GM12878 (cell line): ENCODE results near the gene IMMP2L. TPM values are rescaled to one million over a fixed set of nuclear protein-coding genes. Genes with fewer than 3 reads are reported as not detected.

Experiments used
- ATAC-seq: fragments of 200-7000 bp; cut with Tn5 transposase; 3 replicates; pipeline ENCODE4 v1.9.1; 2020; ENCODE audit warnings: mild to moderate bottlenecking, moderate library complexity
- BruUV-seq: library from RNA; stranded (reverse); fragments of 400-500 nt; replicated peaks from 2 replicates; lab custom pipeline; 2021; lab: Mats Ljungman, UMichigan
- CTCF ChIA-PET: fragments of 300-600 bp; sonication (Branson Sonifier 250); formaldehyde crosslinking; extraction: SDS; loops from one replicate; lab custom pipeline; 2021; ENCODE audit warnings: inconsistent platforms; lab: Yijun Ruan, JAX
- POLR2A ChIA-PET: fragments of 350-600 bp; formaldehyde crosslinking; extraction: SDS; loops from one replicate; lab custom pipeline; 2021; ENCODE audit warnings: inconsistent platforms; lab: Charles Lee
- RAD21 ChIA-PET: fragments of 300-600 bp; sonication (Branson Sonifier 250); formaldehyde crosslinking; loops from one replicate; lab custom pipeline; 2023; ENCODE audit warnings: antibody characterized with exemption; ENCODE audit not compliant: unreplicated experiment; lab: Charles Lee
- SMC1A ChIA-PET: fragments of 300-600 bp; sonication (Branson Sonifier 250); formaldehyde crosslinking; loops from one replicate; lab custom pipeline; 2023; ENCODE audit not compliant: unreplicated experiment, uncharacterized antibody; lab: Charles Lee
- DNase-seq: peaks from one replicate; pipeline ENCODE4 v3.0.0-alpha.2; 2011; ENCODE audit warnings: low read depth, low spot score
- FAIRE-seq: peaks from 3 replicates; lab custom pipeline; 2011; peaks lifted over from hg19 to GRCh38; lab: Jason Lieb, UNC
- H2AFZ ChIP-seq: 2 replicates; pipeline ENCODE4 v1.6.0; 2011; ENCODE audit warnings: low read depth, low read length, control low read depth; ENCODE audit not compliant: control insufficient read depth
- H3K27ac ChIP-seq: 2 replicates; pipeline ENCODE4 v1.5.1; 2011; ENCODE audit warnings: control low read depth; ENCODE audit not compliant: control insufficient read depth, insufficient read depth
- H3K27me3 ChIP-seq, 2 experiments: replicated peaks in 1 of 2; 2 replicates each; pipeline versions ENCODE4 v1.6.0 to v1.6.1; 2011; ENCODE audit warnings: low read length in 1 of 2; ENCODE audit not compliant: control insufficient read depth in 2 of 2, insufficient read depth in 2 of 2
- H3K36me3 ChIP-seq, 2 experiments: 2 replicates each; pipeline ENCODE4 v1.5.1; 2011; ENCODE audit warnings: low read length in 1 of 2; ENCODE audit not compliant: control insufficient read depth in 2 of 2, insufficient read depth in 2 of 2
- H3K4me1 ChIP-seq: 2 replicates; pipeline ENCODE4 v1.6.1; 2011; ENCODE audit warnings: mild to moderate bottlenecking, low read length, moderate library complexity, mixed read lengths; ENCODE audit not compliant: control insufficient read depth, insufficient read depth
- H3K4me2 ChIP-seq: 2 replicates; pipeline ENCODE4 v1.6.0; 2011; ENCODE audit warnings: control low read depth; ENCODE audit not compliant: control insufficient read depth, insufficient read depth
- H3K4me3 ChIP-seq: fragments of 200-600 bp; sonication (generic); 2 replicates; pipeline ENCODE4 v1.5.1; 2016
- H3K79me2 ChIP-seq: 2 replicates; pipeline ENCODE4 v1.6.0; 2011; ENCODE audit warnings: low read length; ENCODE audit not compliant: control insufficient read depth, insufficient read depth
- H3K9ac ChIP-seq: 2 replicates; pipeline ENCODE4 v1.8.0; 2011; ENCODE audit warnings: low read length, control low read depth, mixed read lengths; ENCODE audit not compliant: control insufficient read depth, insufficient read depth
- H3K9me3 ChIP-seq: replicated peaks from 3 replicates; pipeline ENCODE4 v1.5.1; 2011; ENCODE audit warnings: mild to moderate bottlenecking, low read length; ENCODE audit not compliant: control insufficient read depth, insufficient read depth
- H4K20me1 ChIP-seq: 2 replicates; pipeline ENCODE4 v1.6.0; 2011; ENCODE audit not compliant: control insufficient read depth, insufficient read depth
- BACH1 ChIP-seq: fragments of 450-650 bp; IDR thresholded peaks from 2 replicates; pipeline ENCODE4 v1.6.1; 2017; ENCODE audit warnings: mild to moderate bottlenecking, borderline replicate concordance
- BCL11A ChIP-seq: IDR thresholded peaks from 2 replicates; pipeline ENCODE4 v1.6.1; 2011; ENCODE audit warnings: low read depth, low read length
- BHLHE40 ChIP-seq, 2 experiments: fragments of 450-650 bp in 1 of 2; IDR thresholded peaks; 2 replicates each; pipeline ENCODE4 v1.6.1; 2011 to 2017; ENCODE audit warnings: low read depth in 2 of 2, borderline replicate concordance in 1 of 2, improper control_type of control experiment in 1 of 2, low read length in 1 of 2, mild to moderate bottlenecking in 1 of 2
- CEBPB ChIP-seq, 2 experiments: fragments of 150-350 bp in 1 of 2; IDR thresholded peaks; 2 replicates each; pipeline ENCODE4 v1.6.1; 2012 to 2014; ENCODE audit warnings: low read depth in 2 of 2, low read length in 2 of 2, borderline replicate concordance in 1 of 2, inconsistent platforms in 1 of 2
- EGR1 ChIP-seq, 2 experiments: IDR thresholded peaks; 1 replicate in 1 of 2; 2 replicates in 1 of 2; pipeline ENCODE4 v1.6.1; 2011 to 2012; ENCODE audit warnings: low read depth in 2 of 2, low read length in 2 of 2, borderline replicate concordance in 1 of 2, mild to moderate bottlenecking in 1 of 2, moderate library complexity in 1 of 2
- ELK1 ChIP-seq: IDR thresholded peaks from 2 replicates; pipeline ENCODE4 v1.6.1; 2012; ENCODE audit warnings: low read depth, low read length, improper control_type of control experiment
- HDAC2 ChIP-seq: fragments of 200-600 bp; sonication (generic); IDR thresholded peaks from 2 replicates; pipeline ENCODE4 v1.6.1; 2017
- HDAC6 ChIP-seq: fragments of 200-600 bp; sonication (generic); IDR thresholded peaks from one replicate; pipeline ENCODE4 v1.8.0; 2017; ENCODE audit warnings: antibody characterized with exemption; ENCODE audit not compliant: unreplicated experiment
- IRF3 ChIP-seq: fragments of 450-650 bp; IDR thresholded peaks from 2 replicates; pipeline ENCODE4 v1.6.1; 2014; ENCODE audit warnings: mild to moderate bottlenecking
- JUND ChIP-seq: IDR thresholded peaks from 2 replicates; pipeline ENCODE4 v1.6.1; 2012; ENCODE audit warnings: low read depth, mild to moderate bottlenecking, low read length, improper control_type of control experiment, moderate library complexity
- MTA2 ChIP-seq: fragments of 450-650 bp; IDR thresholded peaks from 2 replicates; pipeline ENCODE4 v1.6.1; 2016; ENCODE audit warnings: low read depth, mild to moderate bottlenecking, moderate library complexity
- NR2C1 ChIP-seq: fragments of 450-650 bp; IDR thresholded peaks from 2 replicates; pipeline ENCODE4 v1.6.1; 2017; ENCODE audit warnings: antibody characterized with exemption, mild to moderate bottlenecking, moderate library complexity
- RCOR1 ChIP-seq: conservative IDR thresholded peaks from 2 replicates; pipeline ENCODE4 v1.6.1; 2012; ENCODE audit warnings: low read depth, low read length, improper control_type of control experiment
- SMAD5 ChIP-seq: IDR thresholded peaks from 2 replicates; pipeline ENCODE4 v1.6.1; 2016; ENCODE audit warnings: antibody characterized with exemption, low read depth
- SUPT20H ChIP-seq: IDR thresholded peaks from 2 replicates; pipeline ENCODE4 v1.6.1; 2011; ENCODE audit warnings: low read depth, mild to moderate bottlenecking, low read length, moderate library complexity, borderline replicate concordance; ENCODE audit not compliant: control insufficient read depth
- TARDBP ChIP-seq: IDR thresholded peaks from 2 replicates; pipeline ENCODE4 v1.6.1; 2016; ENCODE audit warnings: borderline replicate concordance
- ZNF622 ChIP-seq: fragments of 450-650 bp; IDR thresholded peaks from 2 replicates; pipeline ENCODE4 v1.6.1; 2017; ENCODE audit warnings: mild to moderate bottlenecking, inconsistent platforms
- ZZZ3 ChIP-seq: IDR thresholded peaks from 2 replicates; pipeline ENCODE4 v1.6.1; 2011; ENCODE audit warnings: low read depth; ENCODE audit not compliant: control insufficient read depth, insufficient read length
- WGBS: methylation state at CpG from one replicate; pipeline ENCODE4 v1.1.6; 2016; ENCODE audit warnings: low lambda C conversion rate; ENCODE audit not compliant: insufficient replicate concordance, insufficient coverage; ENCODE audit errors: missing lambda C conversion rate; 5-methylcytosine and 5-hydroxymethylcytosine counted together
- in situ Hi-C: fragments of 300-500 bp; cut with MboI; formaldehyde crosslinking; loops from 9 replicates; pipeline ENCODE4 v1.14.3; 2018; ENCODE audit warnings: mixed read lengths
- intact Hi-C: fragments of 100-400 bp; cut with micrococcal nuclease; formaldehyde crosslinking; loops from one replicate; pipeline ENCODE4 v1.14.2; 2022; ENCODE audit not compliant: unreplicated experiment
- polyA plus RNA-seq, 11 experiments: library from polyadenylated mRNA; depleted of rRNA in 4 of 11; unstranded in 6 of 11; stranded (reverse) in 5 of 11; fragments of >200 nt; fragmentation: Nextera tagmentation in 4 of 11; fragmentation: Illumina TruSeq in 1 of 11; extraction: Ambion mirVana in 4 of 11; extraction: Trizol in 1 of 11; gene quantifications; 1 replicate in 1 of 11; 2 replicates in 10 of 11; pipeline versions ENCODE4 v1.2.1 to v1.2.3, GENCODE V29; 2011 to 2016; ENCODE audit warnings: inconsistent platforms in 2 of 11, missing spikeins in 2 of 11, low read depth in 1 of 11
- total RNA-seq, 4 experiments: library from RNA; depleted of rRNA in 3 of 4; stranded (reverse); fragments of >200 nt in 3 of 4; fragmentation: Illumina TruSeq in 1 of 4; extraction: Trizol in 1 of 4; gene quantifications; 2 replicates each; pipeline versions ENCODE4 v1.2.1 to v1.2.3, GENCODE V29; 2013 to 2021

The IMMP2L gene
- total and polyA plus RNA-seq, 10 of the 15 experiments (the other 5 are each of a cell fraction or from before 2014, with no cell fraction given): 12.6 to 46.3 (median 19.6) TPM

- no peak for TF ChIP-seq BHLHE40 (IDR thresholded peaks at IDR 0.05; ENCODE audit: borderline replicate concordance in 1 of 2, low read depth in 2 of 2, low read length in 1 of 2)
Observed at GRCh38 chr7:111568419-111568818, 6.1 kb upstream of the IMMP2L start (continued).

GRCh38 chr7:111564078-111564477 is 1.8 kb upstream of the IMMP2L start:
- H3K27me3 ChIP-seq: no peaks in the 10 kb centered on the region
- RAD21 ChIA-PET: no interaction called here
- H3K27ac ChIP-seq: no peak overlapping the region
- FAIRE-seq: no peak
- H3K4me3 ChIP-seq: no peak overlapping the region
- 0% methylated on average over 1 of the region's 1 CpG for WGBS
- intact Hi-C loops (loop anchor here (5.0 kb wide), 2 partner anchors 77 to 482 kb away; no protein-coding TSS in a partner anchor), in situ Hi-C loops (no loop called here)
- H3K9me3 ChIP-seq: no peaks in the 10 kb centered on the region
- H4K20me1 ChIP-seq: no peaks in the 10 kb centered on the region
- H3K79me2 ChIP-seq: peaks cover 9% of the 10 kb centered on the region
- no peak overlapping the region for H2AFZ ChIP-seq
- no peak overlapping the region for H3K9ac ChIP-seq
- POLR2A ChIA-PET: no interaction called here
- DNase-seq: no peak
- no TSS peak for BruUV-seq
- CTCF ChIA-PET: no interaction called here
- H3K4me1 ChIP-seq: peaks cover 18% of the 10 kb centered on the region
- TF ChIP-seq IRF3: no peak
- no peak for TF ChIP-seq SUPT20H
- no peak for TF ChIP-seq ELK1
- no peak for TF ChIP-seq HDAC6
- TF ChIP-seq ZZZ3: no peak
- TF ChIP-seq TARDBP: no peak
- no peak for TF ChIP-seq JUND
- no peak for TF ChIP-seq SMAD5
- TF ChIP-seq BACH1: no peak
- no peak for TF ChIP-seq EGR1 (IDR thresholded peaks at IDR 0.05; ENCODE audit: borderline replicate concordance in 1 of 2, low read depth in 2 of 2, low read length in 2 of 2)
- no peak for TF ChIP-seq BCL11A
- TF ChIP-seq MTA2: no peak
- no peak for TF ChIP-seq ZNF622
- TF ChIP-seq CEBPB (IDR thresholded peaks at IDR 0.05; ENCODE audit: borderline replicate concordance in 1 of 2, low read depth in 2 of 2, low read length in 2 of 2): no peak
- TF ChIP-seq BHLHE40 (IDR thresholded peaks at IDR 0.05; ENCODE audit: borderline replicate concordance in 1 of 2, low read depth in 2 of 2, low read length in 1 of 2): no peak
- no peak for TF ChIP-seq HDAC2
- no peak for TF ChIP-seq NR2C1
- no peak for TF ChIP-seq RCOR1
- SMC1A ChIA-PET: no interaction called here
- no peak for ATAC-seq
- no peak overlapping the region for H3K4me2 ChIP-seq
- no peaks in the 10 kb centered on the region for H3K36me3 ChIP-seq
